DMS53 treated with DMSO at 0.1 percent for 48 hours (cell line): ENCODE results near the gene DEGS2.
"Not testable (repeated sequence)": the region's sequence is repeated elsewhere in the genome, so short reads cannot be mapped to it uniquely, and the experiment has no call there.

Experiments used
- DNase-seq: peaks from one replicate; lab custom pipeline; 2025; ENCODE audit not compliant: unreplicated experiment; lab: John Stamatoyannopoulos, UW

The DEGS2 gene

DNA sequence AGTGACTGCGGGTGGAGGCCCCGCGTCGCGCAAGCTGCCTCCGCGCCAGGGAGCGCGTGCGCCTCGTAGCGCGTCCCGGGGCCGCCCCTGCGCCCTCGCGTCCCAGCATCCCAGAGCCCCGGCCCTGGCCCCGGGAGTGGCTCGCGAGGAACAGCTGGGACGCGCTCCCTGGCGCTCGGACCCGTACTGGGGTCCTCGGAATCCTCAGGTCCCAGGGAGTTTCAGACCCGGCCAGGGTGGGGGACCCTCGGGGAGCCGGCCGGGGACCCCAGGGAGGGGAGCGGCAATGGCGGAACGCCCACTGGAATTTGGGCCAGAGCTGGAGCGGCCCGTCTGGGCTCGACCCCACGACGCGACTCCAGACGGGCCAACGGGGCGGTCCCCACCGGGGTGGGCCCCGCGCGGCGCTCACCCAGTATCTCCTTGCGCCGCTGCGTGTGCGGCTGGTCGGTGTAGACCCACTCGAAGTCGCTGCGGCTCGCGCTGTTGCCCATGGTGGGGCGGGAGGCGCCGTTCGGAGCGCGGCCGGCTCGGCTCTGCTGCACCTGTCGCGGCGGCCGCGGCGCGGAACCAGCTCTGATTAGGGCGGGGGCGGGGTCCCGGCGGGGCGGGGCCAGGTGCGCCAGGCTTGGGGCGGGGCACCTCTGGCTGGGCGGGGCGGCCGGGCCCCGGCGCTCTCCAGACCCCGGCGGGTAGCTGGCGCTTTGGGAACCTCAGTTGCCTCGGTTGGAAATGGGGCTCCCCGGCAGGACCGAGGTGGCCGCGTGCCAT, at the start of gene DEGS2:
DEGS2 (minus strand) TSS at position 552 of the 771 bp plus-strand sequence; CDS start at position 494, 58 bp downstream.
- DNase-seq, result peak; percentile 12

DNA sequence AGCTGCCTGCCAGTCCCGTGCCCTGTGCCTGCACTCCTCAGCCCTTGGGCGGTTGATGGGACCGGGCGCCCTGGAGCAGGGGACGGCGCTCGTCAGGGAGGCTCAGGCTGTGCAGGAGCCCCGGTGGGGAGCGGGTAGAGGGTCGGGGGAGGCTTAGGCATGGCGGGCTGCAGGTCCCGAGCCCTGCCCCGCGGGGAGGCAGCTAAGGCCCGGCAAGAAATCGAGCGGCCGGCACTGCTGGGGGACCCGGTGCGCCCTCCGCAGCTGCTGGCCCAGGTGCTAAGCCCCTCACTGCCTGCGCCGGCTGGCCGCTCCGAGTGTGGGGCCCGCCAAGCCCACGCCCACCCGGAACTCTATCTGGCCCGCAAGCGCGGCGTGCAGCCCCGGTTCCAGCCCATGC, 48.7 kb upstream of the DEGS2 start:
- DNase-seq, result not testable (repeated sequence)

DNA sequence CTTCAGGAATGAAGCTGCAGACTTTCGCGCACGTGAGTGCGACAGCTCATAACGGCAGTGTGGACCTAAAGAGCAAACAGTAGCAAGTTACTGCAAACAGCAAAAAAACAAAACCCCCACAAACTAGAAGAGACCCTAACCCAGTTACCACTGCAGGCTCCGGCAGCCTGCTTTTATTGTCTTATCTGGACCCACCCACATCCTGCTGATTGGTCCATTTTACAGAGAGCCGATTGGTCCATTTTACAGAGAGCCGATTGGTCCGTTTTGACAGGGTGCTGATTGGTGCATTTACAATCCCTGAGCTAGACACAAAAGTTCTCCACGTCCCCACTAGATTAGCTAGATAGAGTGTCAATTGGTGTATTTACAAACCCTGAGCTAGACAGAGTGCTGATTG, 48.1 kb upstream of the DEGS2 start:
- DNase-seq, result not testable (repeated sequence)

DNA sequence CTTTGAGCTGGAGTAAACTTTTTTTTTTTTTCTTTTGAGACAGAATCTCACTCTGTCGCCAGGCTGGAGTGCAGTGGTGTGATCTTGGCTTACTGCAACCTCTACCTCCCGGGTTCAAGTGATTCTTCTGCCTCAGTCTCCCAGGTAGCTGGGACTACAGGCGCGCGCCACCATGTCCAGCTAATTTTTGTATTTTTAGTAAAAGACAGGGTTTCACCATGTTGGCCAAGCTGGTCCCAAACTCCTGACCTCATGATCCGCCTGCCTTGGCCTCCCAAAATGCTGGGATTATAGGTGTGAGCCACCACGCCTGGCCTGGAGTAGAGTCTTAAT, 45.4 kb upstream of the DEGS2 start:
- DNase-seq, result not testable (repeated sequence)

DNA sequence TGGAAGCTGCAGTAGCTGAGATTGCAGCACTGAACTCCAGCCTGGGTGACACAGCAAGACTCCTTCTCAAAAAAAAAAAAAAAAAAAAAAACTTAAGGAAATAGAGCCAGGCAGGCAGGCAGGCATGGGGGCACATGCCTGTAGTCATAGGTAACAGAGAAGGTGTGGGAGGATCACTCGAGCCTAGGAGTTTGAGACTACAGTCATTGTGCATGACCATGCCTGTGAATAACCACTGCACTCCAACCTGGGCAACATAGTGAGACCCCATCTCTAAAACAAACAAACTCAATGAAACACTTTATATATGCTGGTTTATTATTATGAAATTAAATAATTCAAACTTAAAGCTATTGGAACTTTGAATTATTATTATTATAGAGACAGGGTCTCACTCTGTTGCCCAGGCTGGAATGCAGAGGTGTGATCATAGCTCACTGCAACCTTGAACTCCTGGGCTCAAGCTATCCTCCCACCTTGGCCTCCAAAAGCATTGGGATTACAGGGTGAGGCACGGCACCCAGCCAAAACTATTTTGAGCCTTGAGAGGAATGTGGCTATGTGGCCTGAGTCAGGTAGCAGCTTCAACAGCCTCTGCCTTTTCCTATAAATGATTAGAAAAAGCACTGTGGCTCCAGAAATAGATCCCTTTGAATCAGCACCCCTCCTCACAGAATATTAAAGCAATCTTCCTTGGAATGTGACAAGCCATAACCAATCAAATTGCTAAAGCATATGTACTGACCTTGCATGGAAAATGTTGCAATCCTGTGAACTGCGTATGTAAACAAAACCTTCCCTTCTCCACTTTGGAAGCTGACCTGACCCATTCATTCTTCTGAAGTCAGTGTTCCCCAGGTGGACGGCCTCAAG, 44.8 kb upstream of the DEGS2 start:
- DNase-seq, result no peak

DNA sequence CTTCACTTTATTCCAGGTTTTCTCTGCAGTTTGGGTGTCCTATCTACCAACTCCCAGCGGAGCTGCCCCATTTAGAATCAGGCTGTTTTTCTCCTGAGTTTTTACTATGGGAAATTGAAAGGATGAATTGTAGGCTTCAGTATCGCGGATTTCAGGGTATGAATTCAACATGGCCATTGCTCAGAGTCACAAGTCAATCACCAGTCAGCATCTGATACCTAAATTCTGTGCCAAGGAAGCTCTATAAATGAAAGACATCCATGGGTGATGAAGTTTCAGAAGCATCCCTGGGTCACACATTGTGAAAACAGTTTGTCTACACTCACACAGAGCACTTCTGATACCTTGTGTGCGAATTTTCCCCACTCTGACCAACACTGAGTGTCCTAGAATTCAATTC, 43.7 kb upstream of the DEGS2 start:
- no peak for DNase-seq

DNA sequence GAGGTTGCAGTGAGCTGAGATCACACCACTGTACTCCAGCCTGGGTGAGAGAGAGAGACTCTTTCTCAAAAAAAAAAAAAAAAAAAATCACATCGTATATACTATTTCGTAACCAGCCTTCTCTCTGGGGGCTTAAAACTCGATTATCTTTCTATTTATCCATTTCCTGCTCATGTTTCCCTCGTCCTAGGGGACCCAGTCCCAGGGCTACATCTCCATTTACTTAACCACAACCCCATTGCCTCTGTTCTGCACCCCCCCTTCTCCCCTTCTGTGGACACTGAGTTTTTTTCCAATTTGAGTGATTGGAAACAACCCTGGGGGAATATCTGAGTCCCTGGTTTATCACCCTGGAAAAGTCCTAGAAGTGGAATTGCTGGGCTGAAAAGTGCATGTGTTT, 43.3 kb upstream of the DEGS2 start:
- no peak for DNase-seq

DNA sequence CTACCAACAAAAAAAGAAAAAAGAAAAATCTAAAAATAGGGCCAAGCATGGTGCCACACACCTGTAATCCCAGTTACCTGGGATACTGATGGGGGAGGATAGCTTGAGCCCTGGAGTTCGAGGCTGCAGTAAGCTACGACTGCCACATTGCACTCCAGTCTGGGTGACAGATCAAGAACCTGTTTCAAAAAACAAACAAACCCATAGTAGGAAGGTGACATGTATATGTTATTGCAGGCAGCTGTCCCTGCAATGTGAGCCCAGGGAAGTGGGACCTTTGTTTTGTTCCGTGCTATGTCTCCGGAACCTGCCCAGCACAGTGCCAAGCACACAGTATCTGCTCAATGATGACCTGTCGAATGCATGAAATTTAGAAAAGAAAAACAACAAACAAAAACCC, 42.3 kb upstream of the DEGS2 start:
- peak; percentile 38 for DNase-seq

DNA sequence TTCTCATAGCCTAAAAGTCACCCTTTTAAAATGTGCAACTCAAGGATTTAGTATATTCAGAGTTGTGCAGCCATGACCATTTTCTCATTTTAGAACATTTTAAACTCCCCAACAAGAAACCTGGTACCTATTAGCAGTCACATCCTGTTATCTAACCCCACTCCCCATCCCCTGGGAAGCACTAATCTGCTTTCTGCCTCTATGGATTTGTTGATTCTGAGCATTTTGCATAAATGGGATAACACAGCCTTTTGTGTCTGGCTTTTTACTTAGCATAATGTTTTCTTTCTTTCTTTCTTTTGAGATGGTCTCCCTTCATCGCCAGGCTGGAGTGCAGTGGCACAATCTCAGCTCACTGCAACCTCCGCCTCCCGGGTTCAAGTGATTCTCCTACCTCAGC, 40.9 kb upstream of the DEGS2 start:
- DNase-seq, result no peak

DNA sequence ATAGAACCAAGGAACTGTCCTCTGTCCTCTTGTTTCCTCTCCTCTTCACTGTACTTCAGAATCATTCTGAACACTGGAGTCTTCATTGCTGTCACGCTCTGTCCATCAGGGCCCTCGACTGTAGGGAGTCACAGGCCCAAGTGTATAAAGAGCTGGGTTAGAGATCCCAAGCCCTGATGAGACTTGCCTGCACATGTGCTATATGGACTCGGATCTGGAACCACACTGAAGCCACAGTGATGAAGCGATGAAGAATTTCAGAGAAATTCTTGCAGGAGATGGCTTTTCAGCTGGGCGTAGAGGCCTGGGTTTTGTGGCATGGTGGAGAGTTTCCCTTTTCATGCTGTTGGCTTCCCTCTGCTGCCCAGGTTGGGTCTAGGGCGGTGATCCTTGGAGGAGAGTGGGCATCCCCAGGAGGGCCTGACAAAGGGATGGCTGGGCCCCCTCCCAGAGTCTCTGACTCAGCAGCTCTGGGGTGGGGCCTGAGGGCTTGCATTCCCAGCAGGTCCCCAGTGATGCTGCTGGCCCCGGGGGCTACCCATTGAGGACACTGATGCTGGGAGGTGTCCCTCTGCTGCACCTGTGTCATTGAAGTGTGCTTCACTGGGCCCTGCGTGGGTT, 39.9 kb upstream of the DEGS2 start:
- no peak for DNase-seq

DNA sequence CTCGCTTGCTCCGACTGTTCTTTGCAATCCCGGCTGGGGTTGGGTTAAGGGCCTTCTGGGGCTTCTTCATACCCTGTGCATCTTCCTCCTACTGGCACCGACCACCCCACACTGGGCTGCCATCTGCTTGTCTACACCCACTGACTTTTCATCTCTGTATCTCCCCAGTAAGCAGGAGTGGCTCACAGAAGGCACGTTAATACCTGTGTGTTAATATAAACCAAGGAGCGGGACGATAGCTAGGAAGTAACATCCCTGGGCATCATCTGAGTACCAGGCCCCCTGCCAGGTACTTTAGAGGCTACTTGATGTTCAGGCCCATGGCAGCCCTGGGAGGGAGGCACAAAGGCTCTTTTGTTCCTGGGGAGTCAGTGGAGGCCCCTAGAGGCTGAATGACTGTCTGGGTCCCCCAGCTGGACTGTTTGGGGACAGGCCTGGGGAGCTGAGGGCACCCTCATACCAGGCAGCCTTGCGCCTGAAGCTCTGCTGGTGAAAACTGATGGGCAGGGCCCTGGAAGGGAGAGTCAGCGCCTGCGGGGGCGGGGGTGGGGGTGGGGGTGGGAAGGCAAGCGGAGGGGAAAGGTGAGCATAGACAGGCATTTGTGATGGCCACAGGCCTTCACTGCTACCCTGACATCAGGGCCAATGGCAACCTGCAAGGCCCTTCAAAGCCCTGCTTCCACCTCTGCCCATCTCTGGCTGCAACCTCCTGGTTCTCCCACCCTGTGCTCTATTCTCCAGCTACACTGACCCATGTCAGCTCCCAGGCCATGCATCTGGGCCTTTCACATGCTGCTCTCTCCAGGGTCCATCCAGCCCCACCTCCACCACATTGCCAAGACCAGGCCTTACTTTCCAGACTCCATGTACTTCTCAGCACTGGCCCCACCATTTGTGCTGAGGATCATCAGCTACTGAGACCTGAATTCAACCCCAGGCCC, 34.2 kb upstream of the DEGS2 start:
- no peak for DNase-seq

DNA sequence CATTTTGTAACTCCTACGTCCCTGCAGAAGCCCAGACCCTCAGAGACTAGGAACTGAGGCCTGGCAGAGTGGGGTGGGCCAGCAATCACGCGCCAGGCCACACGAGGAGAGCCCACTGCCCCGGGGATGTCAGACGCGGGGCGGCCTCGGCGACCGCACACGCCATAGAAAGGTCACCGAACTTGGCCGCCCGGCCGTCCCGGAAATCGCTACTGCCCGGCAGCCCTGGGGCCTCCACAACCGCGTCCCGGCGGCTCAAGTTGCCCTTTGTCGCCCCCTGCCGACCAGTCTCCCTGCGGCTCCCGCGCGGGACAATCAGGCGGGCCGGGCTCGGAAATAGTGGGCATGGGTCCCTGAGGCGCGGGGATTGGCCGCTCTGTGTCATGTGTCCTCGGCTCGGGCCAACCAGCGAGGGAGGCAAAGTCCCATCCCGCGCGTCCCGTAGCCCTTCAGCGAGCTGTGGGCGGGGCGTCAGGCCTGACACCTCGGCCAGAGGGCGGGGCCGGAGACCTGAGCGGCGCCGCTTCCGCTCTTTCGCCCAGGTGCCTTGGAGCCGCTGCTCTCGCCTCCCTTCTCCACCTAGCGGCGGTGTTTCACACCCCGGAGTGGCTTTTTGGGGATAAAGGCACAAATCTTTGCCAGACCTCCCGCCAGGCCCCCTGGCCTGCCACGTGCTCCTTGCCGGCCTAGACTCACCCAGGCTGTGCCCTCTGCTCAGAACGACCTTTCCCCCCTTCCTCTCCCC, 33.4 kb upstream of the DEGS2 start:
- DNase-seq, result peak; percentile 92

DNA sequence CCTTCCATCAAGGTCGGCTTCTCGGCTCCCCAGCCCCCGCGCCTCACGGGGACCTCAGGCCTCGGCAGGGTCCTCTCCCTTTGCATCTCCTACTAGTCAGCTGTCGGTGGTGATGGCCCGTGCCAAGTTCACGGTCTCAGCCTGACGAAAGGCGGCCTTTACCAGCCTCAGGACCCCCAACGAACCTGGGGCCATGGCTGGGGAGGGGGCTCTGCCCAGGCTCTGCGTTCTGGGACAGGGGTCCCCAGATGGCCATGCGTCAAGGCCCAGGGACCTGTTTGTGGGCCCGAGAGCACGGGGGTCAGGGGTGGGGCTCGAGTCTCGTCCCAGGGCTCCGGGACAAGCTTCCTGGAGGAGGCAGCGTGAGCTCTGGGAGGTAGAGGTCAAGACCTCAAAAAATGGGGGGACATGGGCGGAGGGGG, 32.8 kb upstream of the DEGS2 start:
- no peak for DNase-seq

DNA sequence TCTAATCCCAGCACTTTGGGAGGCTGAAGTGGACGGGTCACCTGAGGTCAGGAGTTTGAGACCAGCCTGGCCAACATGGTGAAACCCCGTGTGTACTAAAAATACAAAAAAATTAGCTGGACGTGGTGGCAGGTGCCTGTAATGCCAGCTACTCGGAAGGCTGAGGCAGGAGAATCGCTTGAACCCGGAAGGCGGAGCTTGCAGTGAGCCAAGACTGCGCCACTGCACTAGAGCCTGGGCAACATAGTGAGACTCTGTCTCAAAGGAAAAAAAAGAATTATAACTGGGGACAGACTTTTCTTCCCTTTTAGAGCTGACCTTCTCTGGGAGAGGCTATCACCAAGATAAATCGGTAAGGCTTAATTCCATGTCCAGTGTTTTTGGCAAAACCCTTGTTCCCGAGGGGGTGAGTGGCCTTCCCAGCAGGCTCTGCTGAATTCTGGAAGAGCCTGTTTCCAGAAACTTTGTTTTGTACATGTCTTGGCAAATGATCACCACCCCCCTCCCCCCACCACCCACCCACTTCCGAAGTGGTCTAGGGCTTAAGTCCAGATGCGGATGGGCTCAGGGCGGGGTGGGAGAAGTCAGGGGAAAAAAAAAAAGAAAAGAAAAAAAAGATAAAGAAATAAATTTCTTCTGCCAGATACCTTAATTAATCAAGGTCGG, 32.3 kb upstream of the DEGS2 start:
- DNase-seq, result no peak

DNA sequence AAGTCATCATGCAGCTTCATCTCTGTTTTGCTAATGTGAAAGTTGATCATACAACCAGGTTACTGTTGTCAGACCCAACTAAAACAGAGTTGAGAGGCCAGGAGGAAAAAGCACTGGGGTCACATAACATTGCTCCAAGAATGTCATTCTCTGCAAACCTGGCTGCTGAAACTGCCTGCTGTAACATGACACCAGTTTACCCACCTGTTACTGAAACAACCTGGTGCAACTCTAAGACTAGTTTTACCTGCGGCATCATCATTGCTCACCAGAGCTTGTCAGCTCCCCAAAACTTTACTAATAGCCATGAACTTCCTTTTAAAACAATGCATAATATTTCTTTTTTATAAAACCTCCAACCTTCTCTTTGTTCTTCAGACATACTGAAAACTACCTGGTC, 30.7 kb upstream of the DEGS2 start:
- no peak for DNase-seq

DNA sequence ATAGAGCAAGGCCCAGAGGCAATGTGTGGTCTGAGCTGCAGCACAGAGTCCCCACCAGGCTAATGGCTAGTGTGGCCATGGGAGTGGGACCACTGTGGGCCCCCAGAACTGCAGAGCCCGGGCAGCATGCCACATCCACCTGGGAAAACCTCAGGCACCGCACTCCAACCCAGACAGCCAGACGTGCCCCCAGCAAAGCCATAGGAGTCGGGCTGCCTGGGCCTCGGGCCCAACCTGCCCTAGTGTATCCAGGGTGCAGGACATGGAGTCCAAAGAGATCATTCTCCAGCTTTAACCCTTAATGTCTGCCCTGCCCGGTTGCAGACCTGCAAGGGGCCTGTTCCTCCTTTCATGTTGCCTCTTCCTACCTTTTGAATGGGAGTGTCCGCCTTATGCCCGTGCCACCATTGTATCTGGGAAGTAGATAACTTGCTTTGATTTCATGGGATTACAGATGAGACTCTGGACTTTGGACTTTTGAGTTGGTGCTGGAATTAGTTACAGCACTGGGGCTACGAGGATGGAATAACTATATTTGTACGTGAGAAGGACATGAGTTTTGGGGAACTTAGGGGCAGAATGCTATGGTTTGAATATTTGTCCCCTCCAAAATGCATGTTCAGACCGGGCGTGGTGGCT, 29.1 kb upstream of the DEGS2 start:
- no peak for DNase-seq

DNA sequence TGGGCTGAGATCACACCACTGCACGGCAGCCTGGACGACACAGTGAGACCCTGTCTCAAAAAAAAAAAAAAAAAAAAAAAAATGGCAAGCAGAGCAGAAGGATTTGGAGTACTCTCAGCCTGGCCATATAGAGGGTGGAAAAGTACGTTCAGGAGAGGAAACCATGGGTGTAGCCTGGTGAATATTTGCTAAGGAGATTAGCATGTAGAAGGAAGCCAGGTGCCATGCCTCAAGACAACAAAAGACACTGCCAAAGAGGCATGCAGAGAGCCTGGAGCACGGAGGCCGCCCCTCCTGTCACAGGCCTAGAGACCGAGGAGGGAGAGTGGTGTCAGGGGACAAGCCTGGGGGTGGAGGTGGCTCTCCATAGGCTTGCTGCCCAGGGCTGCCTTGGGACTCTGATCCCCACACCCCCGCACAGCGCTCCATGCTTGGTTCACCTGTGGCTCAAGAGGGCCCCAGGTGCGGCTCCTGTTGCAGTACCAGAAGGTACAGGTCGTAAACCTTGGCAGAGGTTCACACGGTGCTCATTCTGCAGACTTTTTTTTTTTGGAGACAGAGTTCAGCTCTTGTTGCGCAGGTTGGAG, 27.9 kb upstream of the DEGS2 start:
- no peak for DNase-seq

DNA sequence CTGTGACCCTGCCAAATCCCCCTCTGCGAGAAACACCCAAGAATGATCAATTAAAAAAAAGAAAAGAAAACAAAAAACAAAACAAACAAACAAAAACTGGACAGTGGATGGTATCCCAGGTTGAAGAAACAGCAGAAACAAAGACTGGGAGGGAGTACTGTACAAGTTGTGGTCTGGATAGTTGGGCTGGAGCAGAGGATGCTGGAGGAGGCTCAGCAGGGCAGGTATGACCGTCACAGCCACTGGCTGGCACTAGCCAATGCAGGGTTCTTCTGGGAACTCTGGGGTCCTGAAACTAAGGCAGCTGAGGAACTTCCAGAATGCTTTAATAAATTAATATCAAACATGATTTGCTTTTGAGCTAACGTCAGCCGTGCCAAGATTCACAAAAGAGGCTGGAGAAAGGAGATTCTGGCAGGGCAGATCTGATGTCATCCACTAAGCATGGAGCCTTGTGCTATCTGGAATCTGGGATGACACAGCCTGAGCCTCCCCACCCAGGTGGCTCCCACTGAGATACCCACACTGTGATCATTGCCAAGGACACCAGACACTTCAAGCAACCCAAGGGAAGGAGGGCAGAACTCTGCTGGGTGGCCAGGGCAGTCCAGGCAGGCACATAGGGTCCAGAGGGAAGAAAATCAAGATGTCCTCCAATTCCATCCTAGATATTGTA, 22.6 kb upstream of the DEGS2 start:
- not testable (repeated sequence) for DNase-seq
